ENCODE measurements around the gene CISD2. TPM values are rescaled to one million over a fixed set of nuclear protein-coding genes. Genes with fewer than 3 reads are reported as not detected.
"Not testable (repeated sequence)": the region's sequence is repeated elsewhere in the genome, so short reads cannot be mapped to it uniquely, and the experiment has no call there.

The CISD2 gene, protein sequence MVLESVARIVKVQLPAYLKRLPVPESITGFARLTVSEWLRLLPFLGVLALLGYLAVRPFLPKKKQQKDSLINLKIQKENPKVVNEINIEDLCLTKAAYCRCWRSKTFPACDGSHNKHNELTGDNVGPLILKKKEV
- total RNA-seq: 18.2 TPM

DNA sequence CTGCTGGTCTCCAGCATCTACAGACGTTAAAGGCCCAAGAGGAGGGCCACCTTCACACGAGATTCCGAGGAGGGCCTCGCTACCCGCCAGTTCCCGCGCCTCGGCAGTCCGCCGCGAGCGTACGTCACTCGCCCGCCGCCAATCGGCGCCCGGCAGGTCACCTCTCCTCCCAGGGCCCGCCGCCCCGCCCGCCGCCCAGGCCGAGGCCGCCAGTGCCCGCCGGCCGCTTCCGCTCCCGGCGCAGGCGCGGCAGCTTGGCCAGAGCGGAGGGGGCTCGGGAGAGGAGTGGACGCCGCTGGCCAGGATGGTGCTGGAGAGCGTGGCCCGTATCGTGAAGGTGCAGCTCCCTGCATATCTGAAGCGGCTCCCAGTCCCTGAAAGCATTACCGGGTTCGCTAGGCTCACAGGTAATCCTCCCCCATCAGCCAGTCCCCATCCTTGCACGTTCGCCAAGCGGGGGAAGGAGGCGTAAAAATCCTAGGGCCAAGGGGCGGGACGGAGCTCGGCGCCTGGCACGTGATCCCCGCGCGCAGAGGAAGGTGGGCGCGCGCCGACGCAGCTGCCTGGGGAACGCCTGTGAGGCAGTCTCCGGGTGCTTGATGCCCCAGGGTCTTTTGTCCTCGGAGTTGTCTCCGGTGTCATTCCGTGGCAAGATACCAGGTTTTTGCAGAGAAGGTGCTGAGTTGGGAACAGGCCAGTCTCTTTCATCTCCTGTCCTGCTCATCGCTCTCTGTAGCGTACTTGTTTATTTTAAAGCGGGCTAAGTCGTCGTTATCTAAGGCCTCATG is at the start of gene CISD2:
TSS of gene CISD2 (plus strand) at position 212 of the 788 bp plus-strand sequence. CDS start at position 305, 93 bp downstream.
- peak; percentile 93 for DNase-seq (ENCODE audit: low spot score)

DNA sequence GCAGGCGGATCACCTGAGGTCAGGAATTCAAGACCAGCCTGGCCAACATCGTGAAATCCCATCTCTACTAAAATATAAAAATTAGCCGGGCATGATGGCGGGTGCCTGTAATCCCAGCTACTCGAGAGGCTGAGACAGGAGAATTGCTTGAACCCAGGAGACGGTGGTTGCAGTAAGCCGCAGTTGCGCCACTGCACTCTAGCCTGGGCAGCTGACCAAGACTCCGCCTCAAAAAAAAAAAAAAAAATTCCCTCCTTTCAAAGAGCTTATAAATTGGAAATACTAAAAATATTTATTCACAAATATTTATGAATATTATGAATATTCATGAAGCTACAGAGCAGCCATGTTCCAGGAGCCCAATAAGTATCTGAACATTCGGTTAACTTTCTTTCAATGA is 49.7 kb upstream of the CISD2 start:
- not testable (repeated sequence) for DNase-seq (ENCODE audit: low spot score)

- DNase-seq (ENCODE audit: low spot score): no peak
Observed at GRCh38 chr4:102819588-102820365, 49.0 kb upstream of the CISD2 start.

DNA sequence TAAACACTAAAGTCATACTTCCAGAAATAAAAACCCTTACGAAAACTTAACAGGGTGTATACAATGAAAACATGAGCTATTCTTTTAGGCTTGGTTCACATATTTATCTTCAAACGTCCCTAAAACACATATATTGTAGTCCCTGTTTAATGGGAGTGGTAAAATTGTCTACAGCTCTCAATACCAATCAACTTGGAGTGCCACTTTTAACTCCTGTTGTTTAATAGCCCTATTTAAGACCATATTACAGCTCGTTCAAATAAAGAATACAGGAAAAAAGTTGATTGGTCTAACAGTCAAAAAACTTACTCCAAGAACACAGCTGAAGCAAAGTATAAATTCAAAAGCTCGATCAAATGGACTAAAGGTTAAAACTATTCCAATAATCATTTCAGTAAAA is 45.3 kb upstream of the CISD2 start:
- no peak for DNase-seq (ENCODE audit: low spot score)

GRCh38 chr4:102823897-102824296 is 44.9 kb upstream of the CISD2 start:
- DNase-seq (ENCODE audit: low spot score): no peak

DNA sequence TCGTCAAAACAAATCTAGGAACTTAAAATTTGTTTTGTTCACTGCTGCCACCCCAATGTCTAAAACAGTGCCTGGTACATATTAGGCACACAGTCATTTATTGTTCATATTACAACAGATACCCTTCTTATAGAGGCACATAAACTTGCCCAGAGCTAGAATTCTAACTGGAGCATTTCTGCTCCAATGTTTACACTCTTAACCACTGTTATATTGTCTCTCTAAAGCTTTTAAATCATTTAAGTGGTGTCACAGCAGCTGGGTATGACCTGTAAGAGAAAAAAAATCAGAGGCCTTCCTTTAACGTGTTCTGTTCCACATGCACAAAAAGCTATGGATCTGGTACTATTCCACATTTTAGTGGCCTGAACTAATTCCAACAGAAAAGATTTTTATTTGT is 44.4 kb upstream of the CISD2 start:
- no peak for DNase-seq (ENCODE audit: low spot score)

DNA sequence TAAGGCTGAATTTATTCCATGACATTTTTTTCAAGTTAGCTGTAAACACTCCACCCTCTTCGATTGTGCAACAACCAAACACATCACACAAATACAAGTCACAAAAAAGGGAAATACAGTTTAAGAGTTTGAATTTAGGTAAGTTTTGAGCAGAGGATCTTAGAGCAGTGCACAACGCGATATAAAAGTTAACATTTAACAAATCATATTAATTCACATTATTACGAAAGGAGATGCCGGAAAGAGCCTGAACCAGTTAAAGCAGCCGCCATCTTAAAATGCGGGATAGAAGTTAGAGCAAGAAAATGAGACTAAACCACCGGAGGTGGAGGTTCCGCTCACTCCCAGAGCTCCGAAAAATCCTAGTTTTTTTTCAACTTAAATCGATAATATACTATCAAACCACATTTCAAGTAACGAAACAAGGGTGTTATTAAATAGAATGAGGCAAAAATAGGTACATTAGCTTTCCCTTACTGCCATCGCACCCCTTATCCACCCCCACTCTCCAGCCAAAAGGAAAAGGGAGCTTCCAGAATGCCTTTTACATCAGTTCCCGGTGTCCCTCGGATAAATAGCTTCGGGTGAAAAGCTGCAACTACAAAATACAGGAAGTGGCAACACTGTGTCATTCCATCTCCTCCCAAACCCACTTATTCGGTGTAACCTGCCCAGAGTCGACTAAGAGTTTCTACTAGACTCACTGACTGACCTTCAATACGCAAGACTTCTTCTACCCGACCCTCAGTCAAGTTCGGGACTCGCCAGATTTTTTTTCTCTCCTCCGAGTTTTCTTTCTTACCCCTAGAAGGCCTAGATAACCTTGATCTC is 43.3 kb upstream of the CISD2 start:
- no peak for DNase-seq (ENCODE audit: low spot score)

DNA sequence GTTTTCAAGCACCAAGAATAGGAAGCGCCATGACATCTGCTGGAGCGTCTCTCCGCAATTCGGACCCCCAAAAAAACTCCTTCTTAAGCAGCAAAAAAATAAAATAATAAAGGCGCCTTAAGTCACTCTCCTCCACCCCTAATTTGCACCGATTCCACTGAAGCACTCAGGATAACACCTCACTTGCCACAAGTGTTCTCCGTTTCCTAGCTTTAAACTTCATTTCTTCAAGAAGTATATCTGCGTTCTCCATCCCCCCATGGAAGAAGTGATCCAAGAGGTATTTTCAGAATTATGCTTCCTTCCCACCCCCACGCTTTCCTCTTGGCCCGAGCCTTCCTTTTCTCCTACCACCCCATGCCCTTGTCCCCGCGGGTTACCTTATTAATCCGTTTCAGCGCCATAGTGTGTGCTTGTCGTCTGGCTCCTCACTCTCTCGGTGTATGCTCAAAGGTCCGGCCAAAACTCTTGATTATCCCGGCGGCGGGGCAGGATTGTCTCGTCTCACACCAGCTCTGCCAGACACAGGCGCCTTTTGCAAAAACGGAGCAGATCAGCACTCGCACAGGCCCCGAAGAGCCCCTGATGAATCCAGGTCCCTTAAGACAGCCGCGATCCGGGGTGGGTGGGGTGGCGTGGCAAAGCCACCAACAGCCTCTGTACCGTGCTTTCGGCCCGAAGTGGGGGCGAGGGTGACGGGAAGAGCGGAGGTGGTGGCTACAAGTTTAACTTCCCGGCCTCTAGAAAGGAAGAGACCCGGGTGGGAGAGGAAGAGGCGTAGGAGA is 42.5 kb upstream of the CISD2 start:
- DNase-seq (ENCODE audit: low spot score): no peak

DNA sequence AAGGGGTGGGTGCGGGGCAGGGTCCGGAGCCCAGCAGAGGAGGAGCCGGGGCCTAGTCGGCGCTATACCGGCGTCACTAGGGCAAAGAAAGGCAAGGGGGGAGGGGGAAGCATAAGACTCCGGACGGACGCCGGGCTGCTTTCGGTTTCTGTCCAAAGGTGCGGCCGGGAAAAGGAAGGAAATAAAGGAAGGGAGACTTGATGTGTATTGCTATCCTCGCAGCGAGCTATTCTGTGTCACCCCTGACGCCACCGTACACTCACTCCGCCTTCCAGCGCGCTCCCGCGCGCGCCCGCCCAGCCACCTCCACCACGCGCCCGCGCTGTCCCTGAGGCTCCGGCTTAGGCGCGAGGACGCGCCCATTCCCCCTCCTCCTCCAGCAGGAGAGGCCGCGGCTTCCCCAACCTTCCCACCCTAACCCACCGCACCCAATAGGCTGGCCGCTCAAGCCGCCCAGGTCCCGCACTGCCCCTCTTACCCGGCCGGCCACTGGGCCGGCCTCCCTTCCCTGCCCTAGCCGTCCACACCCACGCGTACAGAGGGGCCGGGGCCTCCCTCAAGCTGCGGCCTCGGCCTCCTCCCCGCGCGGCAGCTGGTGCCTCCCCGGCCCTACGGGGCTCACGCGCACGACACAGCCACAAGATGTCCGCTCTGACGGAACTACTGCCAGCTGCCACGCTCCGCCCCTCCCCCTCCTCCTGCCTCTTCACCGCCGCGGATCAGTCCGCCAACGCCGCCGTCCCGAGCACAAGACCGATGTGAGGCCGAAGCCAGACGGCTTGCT is 41.7 kb upstream of the CISD2 start, which contains the start of gene UBE2D3:
TSS of gene UBE2D3 (minus strand) at position 662 of the 784 bp plus-strand sequence. CDS start 1,043 bp downstream, outside the sequence.
- DNase-seq (ENCODE audit: low spot score): peak; percentile 97

DNA sequence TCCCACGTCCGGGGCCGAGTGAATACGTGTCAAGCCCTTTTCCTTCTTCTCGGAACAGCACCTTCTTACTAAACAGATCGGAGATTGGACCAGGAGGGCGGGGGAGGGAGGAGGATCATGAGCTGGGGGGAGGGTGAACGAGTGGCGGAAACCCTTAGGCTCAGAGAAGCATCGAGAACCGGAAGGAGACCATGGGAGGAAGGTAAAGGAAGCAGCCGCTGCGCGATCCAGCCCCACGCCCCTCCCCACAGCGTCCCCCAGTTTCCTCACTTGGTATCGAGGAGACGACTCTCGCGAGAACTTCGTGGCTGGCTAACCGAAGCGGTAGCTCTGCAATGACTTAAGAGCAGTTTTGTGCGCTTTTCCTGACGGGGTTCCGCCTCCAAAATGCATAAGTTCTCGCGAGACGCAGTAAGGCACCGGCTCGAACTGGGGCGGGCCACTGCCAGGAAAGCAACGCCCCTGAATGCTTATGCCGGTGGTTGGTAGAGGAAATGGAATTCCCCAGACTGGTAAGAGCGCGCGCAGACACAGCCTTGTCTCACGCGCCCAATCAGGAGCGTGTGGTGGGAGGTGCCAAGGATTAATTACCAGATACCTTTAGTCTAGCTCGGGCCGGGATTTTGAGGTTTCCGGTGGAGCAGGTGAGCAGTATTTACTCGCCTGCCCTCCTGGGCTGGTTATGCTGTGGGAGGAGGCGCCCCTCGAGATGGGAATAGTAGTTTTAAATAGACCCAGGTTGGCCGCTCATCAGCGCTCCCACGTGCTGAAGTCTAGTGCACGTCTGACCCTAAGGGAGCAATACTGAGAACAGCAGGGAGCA is 40.9 kb upstream of the CISD2 start:
- DNase-seq (ENCODE audit: low spot score): peak; percentile 100

DNA sequence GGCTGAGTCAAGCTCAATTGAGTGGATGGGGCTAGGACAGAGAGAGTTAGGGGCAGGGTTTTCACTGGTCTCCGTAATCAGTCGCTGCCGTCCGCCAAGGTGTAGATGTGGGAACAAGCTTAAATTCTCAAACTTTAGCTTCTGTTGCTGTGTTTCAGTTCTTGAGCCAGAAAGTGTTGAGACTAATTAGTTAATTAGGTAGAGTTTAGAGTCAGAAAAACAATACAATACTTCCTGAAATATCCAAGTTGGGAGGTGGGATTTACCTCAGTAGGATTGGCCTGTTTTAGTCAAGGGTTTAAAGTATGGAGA is 40.3 kb upstream of the CISD2 start:
- DNase-seq (ENCODE audit: low spot score): no peak

- DNase-seq (ENCODE audit: low spot score): no peak
Observed at GRCh38 chr4:102829803-102830202, 39.0 kb upstream of the CISD2 start.

- DNase-seq (ENCODE audit: low spot score): no peak
Observed at GRCh38 chr4:102832105-102832504, 36.7 kb upstream of the CISD2 start.

GRCh38 chr4:102832667-102833066 is 36.1 kb upstream of the CISD2 start:
- DNase-seq (ENCODE audit: low spot score): no peak

GRCh38 chr4:102836596-102836995 is 32.2 kb upstream of the CISD2 start:
- DNase-seq (ENCODE audit: low spot score): no peak

- no peak for DNase-seq (ENCODE audit: low spot score)
Observed at GRCh38 chr4:102842367-102842766, 26.4 kb upstream of the CISD2 start.

DNA sequence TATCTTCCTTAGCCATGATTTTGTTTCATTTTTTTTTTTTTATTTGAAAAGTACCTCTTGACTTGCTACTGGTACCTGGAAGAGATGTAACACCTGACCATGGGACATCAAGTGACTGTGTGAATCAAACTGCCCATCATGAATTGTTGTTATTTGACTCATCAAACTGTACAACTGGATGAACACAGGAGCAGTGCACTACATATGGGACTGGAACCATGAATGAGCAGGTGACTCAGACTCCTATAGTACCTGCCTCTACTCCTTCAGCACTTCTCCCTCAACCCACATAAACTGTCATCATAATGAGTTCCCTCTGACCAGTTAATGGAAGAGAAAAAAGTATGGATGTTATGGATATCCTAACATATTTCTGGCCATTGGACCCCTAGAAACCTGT is 25.5 kb upstream of the CISD2 start:
- DNase-seq (ENCODE audit: low spot score): no peak

GRCh38 chr4:102843938-102844337 is 24.9 kb upstream of the CISD2 start:
- DNase-seq (ENCODE audit: low spot score): no peak

DNA sequence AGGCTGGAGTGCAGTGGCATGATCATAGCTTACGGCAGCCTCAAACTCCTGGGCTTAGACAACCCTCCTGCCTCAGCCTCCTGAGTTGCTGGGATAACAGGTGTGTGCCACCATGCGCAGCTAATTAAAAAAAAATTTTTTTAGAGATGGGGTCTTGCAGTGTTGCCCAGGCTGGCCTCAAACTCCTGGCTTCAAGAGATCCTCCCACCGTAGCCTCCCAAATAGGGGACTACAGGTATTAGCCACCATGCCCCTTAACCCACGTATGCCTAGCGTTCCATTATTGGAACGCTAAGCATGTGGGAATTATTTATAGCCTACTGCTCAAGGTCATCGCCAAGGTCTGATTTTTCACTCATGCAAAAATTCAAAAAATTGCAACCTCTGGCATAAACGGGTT is 21.1 kb upstream of the CISD2 start:
- no peak for DNase-seq (ENCODE audit: low spot score)

Measured in ureter (tissue), 1 donor.